ENCODE measurements around the gene SF3A2.

DNA sequence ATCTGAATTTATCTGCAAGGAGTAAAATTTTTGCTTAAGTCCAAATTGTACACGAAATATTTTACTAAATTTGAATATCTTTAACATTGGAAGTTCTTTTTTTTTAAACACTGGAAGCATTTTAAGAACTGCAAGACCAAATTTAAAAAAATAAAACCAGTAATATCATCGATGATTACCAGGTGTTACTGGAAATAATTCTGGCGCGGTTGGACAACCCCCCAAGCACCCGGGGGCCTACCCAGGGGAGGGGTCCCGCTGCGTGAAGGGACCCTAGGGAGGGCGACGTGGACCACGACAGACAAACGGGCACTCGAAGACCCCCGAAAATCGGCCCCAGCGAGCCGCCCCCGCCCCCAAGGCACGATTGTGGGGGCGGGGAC lies 32.2 kb downstream of the SF3A2 start:
- TF ChIP-seq POLR2A (IDR thresholded peaks at IDR 0.05; ENCODE audit: low read length), result no peak
- no peak for TF ChIP-seq GATA1 (IDR thresholded peaks at IDR 0.05; ENCODE audit: low read depth, low read length)
